Stimulated activated naive CD8-positive, alpha-beta T cell treated with anti-CD3 and anti-CD28 coated beads, Interleukin-15, amount 100 ng/mL, for 72 hours (primary cell): ENCODE results near the gene SIGLEC8.
A peak's percentile ranks its signal among the peaks of the same experiment; 100 is the strongest.
"Not testable (repeated sequence)": the region's sequence is repeated elsewhere in the genome, so short reads cannot be mapped to it uniquely, and the experiment has no call there.

Experiments used
- ATAC-seq: fragments of 150-1000 bp; cut with Tn5 transposase; 2 replicates; pipeline ENCODE4 v1.10.0; 2021; ENCODE audit warnings: mild to moderate bottlenecking, moderate library complexity
- DNase-seq, 2 donors: peaks; one replicate each; pipeline ENCODE4 v3.0.0; 2021 to 2022
- H3K27ac Mint-ChIP-seq, 2 donors: one replicate each; pipeline ENCODE4 v1.8.0; 2022; ENCODE audit warnings: mild to moderate bottlenecking in 2 of 2, mixed read lengths in 2 of 2, moderate library complexity in 2 of 2
- H3K27me3 Mint-ChIP-seq: one replicate; pipeline ENCODE4 v1.8.0; 2022; ENCODE audit warnings: mixed read lengths
- H3K4me1 Mint-ChIP-seq: one replicate; pipeline ENCODE4 v1.8.0; 2022; ENCODE audit warnings: mild to moderate bottlenecking, mixed read lengths
- H3K4me3 Mint-ChIP-seq, 2 donors: one replicate each; pipeline ENCODE4 v1.8.0; 2022; ENCODE audit warnings: mild to moderate bottlenecking in 2 of 2, mixed read lengths in 2 of 2, moderate library complexity in 1 of 2
- H3K9me3 Mint-ChIP-seq, 2 donors: one replicate each; pipeline ENCODE4 v1.8.0; 2022; ENCODE audit warnings: mixed read lengths in 2 of 2

SIGLEC8 gene

DNA sequence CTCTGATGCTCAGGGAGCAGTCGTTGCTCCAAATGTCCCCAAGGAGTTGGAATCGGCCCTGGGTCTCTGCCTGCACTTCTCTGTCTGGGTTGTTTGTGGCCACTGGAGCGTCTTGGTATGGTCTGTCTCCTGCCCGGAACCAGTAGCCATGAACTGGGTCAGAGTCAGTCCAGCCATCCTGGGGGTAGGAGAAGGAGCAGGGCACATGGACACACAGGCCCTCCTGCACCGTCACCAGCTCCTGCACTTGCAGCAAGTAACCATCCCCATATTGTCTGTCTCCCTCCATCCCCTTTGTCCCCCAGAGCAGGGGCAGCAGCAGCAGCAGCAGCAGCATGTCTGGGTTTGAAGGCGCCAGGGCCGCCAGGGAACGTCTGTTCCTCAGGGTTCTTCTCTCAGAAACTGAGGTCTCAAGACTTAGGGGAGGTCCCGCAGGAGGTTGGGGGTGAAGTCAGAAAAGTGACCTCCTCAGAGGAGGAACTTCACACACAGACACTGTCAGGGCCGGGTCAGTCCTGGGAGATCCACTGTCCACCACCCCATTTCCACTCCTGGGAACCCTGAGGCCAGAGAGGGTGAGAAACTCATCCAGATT lies at the start of gene SIGLEC8:
Gene SIGLEC8, minus strand, starts transcription at position 404 of the 595 bp plus-strand sequence. Its CDS starts 67 bp downstream, at position 337.
- H3K9me3 Mint-ChIP-seq, result no peaks in the 10 kb centered on the region
- H3K4me3 Mint-ChIP-seq, result no peak within 1 kb of the TSS
- H3K27me3 Mint-ChIP-seq, result peaks cover 74% of the 10 kb centered on the region
- no peak for DNase-seq
- H3K27ac Mint-ChIP-seq, result peak within 1 kb of the TSS; percentile 4 to 36
- H3K4me1 Mint-ChIP-seq, result peaks cover 6% of the 10 kb centered on the region
- no peak for ATAC-seq

GRCh38 chr19:51507640-51508058 lies 49.4 kb upstream of the SIGLEC8 start:
- DNase-seq, result no peak
- H3K9me3 Mint-ChIP-seq, result peaks cover 6 to 25% of the 10 kb centered on the region in 2 donors
- no peak overlapping the region for H3K4me3 Mint-ChIP-seq
- H3K27me3 Mint-ChIP-seq, result peaks cover 34% of the 10 kb centered on the region
- no peak for ATAC-seq
- H3K27ac Mint-ChIP-seq, result no peak overlapping the region
- peaks cover 6% of the 10 kb centered on the region for H3K4me1 Mint-ChIP-seq

DNA sequence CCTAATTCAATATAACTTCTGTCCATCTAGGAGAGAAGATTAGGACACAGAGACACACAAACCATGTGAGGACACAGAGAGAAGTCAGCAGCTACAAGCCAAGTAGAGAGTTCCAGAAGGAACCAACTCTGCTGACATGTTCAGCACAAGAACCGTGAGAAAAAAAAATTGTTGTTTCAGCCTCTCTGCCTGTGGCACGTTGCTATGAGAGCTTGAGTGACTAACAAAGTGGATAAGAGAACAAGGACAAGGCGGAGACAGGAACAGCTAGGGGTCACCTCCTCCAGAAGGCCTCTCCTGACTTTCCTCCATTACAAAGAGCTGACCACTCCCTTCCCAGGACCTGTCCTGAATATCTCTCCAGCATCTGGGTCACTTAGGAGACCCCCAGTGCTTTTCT lies 48.9 kb upstream of the SIGLEC8 start:
- no peak for DNase-seq
- Mint-ChIP-seq H3K4me3 (no peak overlapping the region), H3K27me3 (peaks cover 30% of the 10 kb centered on the region), H3K27ac (no peak overlapping the region), H3K4me1 (peaks cover 8% of the 10 kb centered on the region), H3K9me3 (peaks cover 6 to 25% of the 10 kb centered on the region in 2 donors)
- no peak for ATAC-seq

DNA sequence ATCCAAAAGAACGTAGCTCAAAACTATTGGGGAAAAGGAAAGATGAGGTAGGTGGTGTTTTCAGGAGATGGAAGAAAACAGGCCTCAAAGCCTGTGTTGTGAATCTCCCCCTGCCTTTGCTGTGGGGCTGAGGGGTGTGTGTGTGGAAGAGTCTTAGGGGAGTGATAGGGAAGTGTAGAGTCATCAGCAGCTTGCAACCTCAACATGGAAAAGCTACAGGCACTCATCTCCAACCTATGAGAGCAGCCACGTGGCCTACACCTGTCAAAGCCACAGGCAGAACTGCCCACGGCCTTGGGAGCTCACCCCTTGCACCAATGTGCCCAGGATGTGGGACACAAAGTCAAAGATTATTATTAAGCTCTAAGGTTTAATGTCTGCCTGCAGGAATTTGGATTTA lies 47.6 kb upstream of the SIGLEC8 start:
- no peak overlapping the region for H3K27ac Mint-ChIP-seq
- peaks cover 24% of the 10 kb centered on the region for H3K27me3 Mint-ChIP-seq
- DNase-seq, result no peak
- ATAC-seq, result no peak
- H3K4me1 Mint-ChIP-seq, result peaks cover 15% of the 10 kb centered on the region
- H3K9me3 Mint-ChIP-seq, result peaks cover 6 to 25% of the 10 kb centered on the region in 2 donors
- H3K4me3 Mint-ChIP-seq, result no peak overlapping the region

GRCh38 chr19:51503896-51504295 lies 45.6 kb upstream of the SIGLEC8 start:
- peaks cover 18% of the 10 kb centered on the region for H3K27me3 Mint-ChIP-seq
- peaks cover 18% of the 10 kb centered on the region for H3K4me1 Mint-ChIP-seq
- DNase-seq (no peak), ATAC-seq (no peak)
- H3K27ac Mint-ChIP-seq, result no peak overlapping the region
- H3K9me3 Mint-ChIP-seq, result peaks cover 6 to 25% of the 10 kb centered on the region in 2 donors
- H3K4me3 Mint-ChIP-seq, result no peak overlapping the region

DNA sequence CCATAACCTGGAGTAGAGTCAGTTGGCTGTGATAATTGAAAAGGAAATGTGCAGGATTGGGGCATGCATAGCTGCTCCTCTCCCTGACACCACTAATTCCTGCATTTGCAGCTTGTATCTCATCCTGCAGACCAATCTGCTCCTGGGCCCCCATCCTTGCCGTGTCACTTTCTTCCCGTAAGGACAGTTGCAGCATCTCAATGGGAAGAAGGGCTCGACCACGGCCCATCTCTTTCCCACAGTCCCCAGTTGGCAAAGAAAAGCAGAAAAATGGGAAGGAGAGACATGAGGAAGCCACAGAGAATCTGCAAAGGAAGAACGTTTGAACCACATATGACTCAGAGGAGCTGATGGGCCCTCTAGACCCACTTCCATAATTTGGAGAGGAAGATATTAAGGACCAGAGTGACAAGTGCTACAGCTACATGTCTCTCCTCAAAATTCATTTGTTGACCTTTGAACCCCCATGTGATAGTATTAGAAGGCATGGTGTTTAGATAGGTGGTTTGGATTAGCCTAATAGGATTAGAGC lies 45.1 kb upstream of the SIGLEC8 start:
- ATAC-seq (no peak), DNase-seq (no peak)
- H3K4me3 Mint-ChIP-seq, result no peak overlapping the region
- peaks cover 18% of the 10 kb centered on the region for H3K4me1 Mint-ChIP-seq
- peaks cover 6 to 25% of the 10 kb centered on the region in 2 donors for H3K9me3 Mint-ChIP-seq
- no peak overlapping the region for H3K27ac Mint-ChIP-seq
- peaks cover 18% of the 10 kb centered on the region for H3K27me3 Mint-ChIP-seq

GRCh38 chr19:51501594-51502263 lies 43.5 kb upstream of the SIGLEC8 start, which contains the start of gene SIGLEC12:
SIGLEC12 (minus strand) TSS chr19:51501800; CDS start chr19:51501733, 67 bp downstream.
- Mint-ChIP-seq H3K27ac (peak within 1 kb of the TSS in 1 of 2 donors; percentile 78), H3K4me3 (peak within 1 kb of the TSS in 1 of 2 donors; percentile 60), H3K27me3 (peaks cover 22% of the 10 kb centered on the region), H3K4me1 (peaks cover 18% of the 10 kb centered on the region), H3K9me3 (peaks cover 6 to 25% of the 10 kb centered on the region in 2 donors)
- DNase-seq, result no peak
- ATAC-seq, result peak; percentile 59

DNA sequence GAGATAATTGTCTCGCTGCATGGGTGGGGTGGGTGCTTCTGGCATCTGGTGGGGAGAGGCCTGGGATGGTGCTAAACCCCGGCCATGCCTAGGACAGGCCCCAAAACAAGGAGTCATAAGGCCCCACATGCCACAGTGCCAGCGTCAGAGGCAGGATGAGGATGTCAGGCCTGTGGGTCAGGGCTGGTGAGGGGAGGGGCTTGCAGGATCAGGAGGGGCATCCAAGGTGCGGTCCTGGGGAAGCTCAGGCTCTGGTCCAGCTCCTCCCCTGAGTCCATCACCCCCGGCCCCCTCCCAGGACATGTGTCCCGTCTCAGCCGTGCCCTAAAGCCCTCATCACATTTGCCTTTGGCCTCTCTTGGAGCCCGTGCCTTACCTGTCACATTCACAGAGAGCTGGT lies 42.7 kb upstream of the SIGLEC8 start:
- H3K27me3 Mint-ChIP-seq, result peaks cover 22% of the 10 kb centered on the region
- H3K4me3 Mint-ChIP-seq, ATAC-seq, DNase-seq: not testable (repeated sequence)
- peaks cover 18% of the 10 kb centered on the region for H3K4me1 Mint-ChIP-seq
- H3K27ac Mint-ChIP-seq, result peak overlapping the region in 1 of 2 donors; percentile 78
- H3K9me3 Mint-ChIP-seq, result peaks cover 6 to 25% of the 10 kb centered on the region in 2 donors

- H3K27ac Mint-ChIP-seq, result no peak overlapping the region
- H3K4me3 Mint-ChIP-seq, result no peak overlapping the region
- ATAC-seq, result no peak
- H3K9me3 Mint-ChIP-seq, result peaks cover 0 to 8% of the 10 kb centered on the region in 2 donors
- H3K27me3 Mint-ChIP-seq, result peaks cover 38% of the 10 kb centered on the region
- H3K4me1 Mint-ChIP-seq, result peaks cover 22% of the 10 kb centered on the region
- no peak for DNase-seq
These were observed 39.4 kb upstream of the SIGLEC8 start for GRCh38 chr19:51497666-51498065.

DNA sequence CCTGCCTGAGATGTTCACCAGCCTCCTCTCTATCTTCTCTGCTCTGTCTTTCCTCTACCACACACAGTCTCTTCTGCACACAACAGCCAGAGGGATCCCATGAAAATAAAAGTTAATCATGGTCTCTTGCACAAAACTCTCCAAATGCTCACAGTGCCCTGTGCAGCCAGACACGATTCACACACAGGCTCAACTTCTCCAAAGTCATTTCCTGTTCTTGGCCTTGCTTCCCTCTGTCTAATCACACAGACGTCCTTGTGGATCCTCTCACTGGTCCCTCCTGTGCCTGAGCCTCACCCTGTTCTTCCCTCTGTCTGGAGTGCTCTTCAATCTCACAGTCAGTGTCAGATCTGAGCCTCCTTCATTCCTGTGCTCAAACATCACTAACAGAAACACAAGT lies 35.5 kb upstream of the SIGLEC8 start:
- no peak for ATAC-seq
- Mint-ChIP-seq H3K4me1 (peaks cover 11% of the 10 kb centered on the region), H3K27ac (peak overlapping the region in 1 of 2 donors; percentile 5), H3K27me3 (peaks cover 42% of the 10 kb centered on the region), H3K9me3 (peaks cover 0 to 8% of the 10 kb centered on the region in 2 donors), H3K4me3 (no peak overlapping the region)
- DNase-seq, result no peak

DNA sequence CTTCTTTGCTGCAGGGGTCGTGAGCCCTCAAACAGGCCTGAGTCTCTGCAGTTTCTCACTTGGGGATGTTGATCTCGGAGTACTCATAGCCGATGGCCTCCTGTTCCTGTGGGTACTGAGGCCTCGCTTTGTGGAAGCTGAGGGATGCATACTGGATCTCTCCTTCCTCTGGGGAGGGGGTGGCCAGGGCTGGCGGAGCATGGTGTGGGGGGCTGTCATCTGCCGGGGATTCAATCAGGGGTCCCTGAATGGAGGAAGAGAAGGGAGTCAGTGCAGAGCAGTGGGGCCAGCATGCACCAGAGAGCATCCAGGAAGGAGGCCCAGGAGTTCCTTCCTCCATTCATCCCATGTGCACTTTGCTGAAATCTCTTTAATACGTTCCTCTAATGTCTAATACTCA lies 33.3 kb upstream of the SIGLEC8 start:
- Mint-ChIP-seq H3K9me3 (peaks cover 4 to 8% of the 10 kb centered on the region in 2 donors), H3K4me3 (no peak overlapping the region), H3K4me1 (peaks cover 23% of the 10 kb centered on the region), H3K27ac (no peak overlapping the region), H3K27me3 (peaks cover 31% of the 10 kb centered on the region)
- ATAC-seq (no peak), DNase-seq (no peak)

GRCh38 chr19:51490676-51491075 lies 32.4 kb upstream of the SIGLEC8 start:
- Mint-ChIP-seq H3K4me3 (no peak overlapping the region), H3K27ac (no peak overlapping the region), H3K9me3 (peaks cover 9 to 14% of the 10 kb centered on the region in 2 donors), H3K4me1 (peaks cover 23% of the 10 kb centered on the region), H3K27me3 (peaks cover 33% of the 10 kb centered on the region)
- DNase-seq (no peak), ATAC-seq (no peak)

DNA sequence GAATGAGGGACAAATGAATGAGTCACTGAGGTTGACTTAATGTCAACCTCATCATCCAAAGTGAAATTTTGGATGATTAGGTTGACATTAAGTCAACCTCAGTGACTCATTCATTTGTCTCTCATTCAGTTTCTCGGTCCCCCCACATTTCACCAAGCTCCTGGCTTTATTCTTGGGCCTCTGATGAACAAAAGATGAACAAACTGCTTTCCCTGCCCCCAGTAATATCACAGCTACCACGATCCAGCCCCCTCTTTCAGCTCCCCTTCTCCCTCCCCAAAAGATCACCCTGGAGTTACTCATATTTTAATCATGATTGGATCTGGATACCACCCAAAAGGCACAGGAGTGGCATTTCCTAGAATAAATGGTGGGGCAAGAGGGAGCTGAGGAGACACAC lies 30.9 kb upstream of the SIGLEC8 start:
- DNase-seq, result no peak
- Mint-ChIP-seq H3K4me1 (peaks cover 23% of the 10 kb centered on the region), H3K27me3 (peaks cover 45% of the 10 kb centered on the region), H3K9me3 (peaks cover 9 to 16% of the 10 kb centered on the region in 2 donors), H3K27ac (peak overlapping the region; percentile 15 to 44), H3K4me3 (peak overlapping the region in 1 of 2 donors; percentile 1)
- peak; percentile 78 for ATAC-seq

DNA sequence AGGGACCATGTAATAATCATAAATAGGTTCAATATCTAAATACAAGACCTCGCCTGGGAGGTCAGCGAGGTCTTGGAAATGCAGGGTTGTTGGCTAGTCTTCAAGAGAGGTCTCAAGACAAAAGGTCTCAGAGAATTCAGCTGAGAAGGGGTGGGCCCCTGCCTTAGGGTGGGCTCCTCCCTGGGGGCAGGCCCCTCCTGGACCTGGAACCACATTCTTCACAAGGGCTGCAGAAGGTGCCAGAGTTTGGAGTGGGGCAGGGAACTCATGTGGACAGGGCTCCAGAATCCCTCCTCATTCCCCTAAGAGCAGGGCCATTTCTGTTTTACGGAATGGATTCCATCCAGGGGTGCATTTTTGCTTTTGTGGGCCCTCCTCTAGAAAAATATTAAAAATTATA lies 30.2 kb upstream of the SIGLEC8 start:
- H3K27ac Mint-ChIP-seq, result no peak overlapping the region
- DNase-seq (no peak), ATAC-seq (no peak)
- peaks cover 43% of the 10 kb centered on the region for H3K27me3 Mint-ChIP-seq
- peaks cover 19% of the 10 kb centered on the region for H3K4me1 Mint-ChIP-seq
- H3K9me3 Mint-ChIP-seq, result peaks cover 9% of the 10 kb centered on the region in 2 donors
- H3K4me3 Mint-ChIP-seq, result no peak overlapping the region

DNA sequence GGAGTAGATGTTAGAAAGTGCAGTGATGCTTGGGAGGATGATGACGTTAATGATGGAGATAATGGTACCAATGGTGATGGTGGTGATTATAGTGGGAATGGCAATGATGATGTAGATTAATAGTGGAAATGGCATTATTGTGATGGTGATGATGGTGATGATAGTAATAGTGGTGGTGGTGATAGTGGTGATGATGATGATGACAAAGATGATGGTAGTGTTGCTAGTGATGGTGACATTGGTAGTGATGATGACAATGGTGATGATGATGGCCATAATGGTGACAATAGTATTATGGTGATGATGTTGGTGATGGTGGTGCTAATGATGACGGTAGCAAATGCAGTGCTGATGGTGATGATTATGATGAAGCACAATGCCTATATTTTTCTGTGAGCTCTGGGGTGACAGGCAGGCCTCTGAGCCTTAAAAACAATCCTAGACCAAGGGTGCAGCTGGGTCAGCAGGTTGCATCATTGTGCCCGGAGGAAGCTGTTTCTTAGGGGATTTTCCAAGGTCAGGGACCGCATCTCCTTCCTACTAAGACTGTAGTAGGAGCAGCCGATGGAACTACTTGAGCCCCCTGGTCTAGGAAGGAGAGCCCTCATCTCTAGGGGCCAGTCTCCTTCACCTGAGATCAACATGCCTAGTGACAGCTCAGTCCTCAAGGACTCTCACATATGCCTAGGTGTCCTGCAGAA lies 27.9 kb upstream of the SIGLEC8 start:
- peaks cover 45% of the 10 kb centered on the region for H3K27me3 Mint-ChIP-seq
- ATAC-seq (no peak), DNase-seq (no peak)
- no peak overlapping the region for H3K4me3 Mint-ChIP-seq
- H3K4me1 Mint-ChIP-seq, result peaks cover 19% of the 10 kb centered on the region
- H3K9me3 Mint-ChIP-seq, result peaks cover 8 to 9% of the 10 kb centered on the region in 2 donors
- H3K27ac Mint-ChIP-seq, result no peak overlapping the region
